ENCODE data around the gene TMEM11.
"Not testable (repeated sequence)": the region's sequence is repeated elsewhere in the genome, so short reads cannot be mapped to it uniquely, and the experiment has no call there.

The TMEM11 gene

GRCh38 chr17:21193031-21193430 is 20.9 kb downstream of the TMEM11 start:
- H3K27ac Mint-ChIP-seq = no peak overlapping the region
- no peaks in the 10 kb centered on the region for H3K27me3 Mint-ChIP-seq
- no peak overlapping the region for H3K4me3 Mint-ChIP-seq
- DNase-seq (ENCODE audit: low spot score in 2 of 2) (no peak), ATAC-seq (ENCODE audit: low read depth) (no peak)
- no peaks in the 10 kb centered on the region for H3K9me3 Mint-ChIP-seq
- no peaks in the 10 kb centered on the region for H3K4me1 Mint-ChIP-seq
- peaks cover 13% of the 10 kb centered on the region for H3K36me3 Mint-ChIP-seq

- peaks cover 12% of the 10 kb centered on the region for H3K36me3 Mint-ChIP-seq
- ATAC-seq (ENCODE audit: low read depth); H3K27ac Mint-ChIP-seq: not testable (repeated sequence)
Observed at GRCh38 chr17:21192414-21192813, 21.5 kb downstream of the TMEM11 start.

GRCh38 chr17:21191698-21192097 is 22.3 kb downstream of the TMEM11 start:
- DNase-seq (ENCODE audit: low spot score in 2 of 2) (no peak), ATAC-seq (ENCODE audit: low read depth) (no peak)
- Mint-ChIP-seq H3K27me3 (no peaks in the 10 kb centered on the region), H3K36me3 (peaks cover 10% of the 10 kb centered on the region), H3K4me3 (no peak overlapping the region), H3K4me1 (no peaks in the 10 kb centered on the region), H3K9me3 (no peaks in the 10 kb centered on the region), H3K27ac (no peak overlapping the region)

More at GRCh38 chr17:21192414-21192813, 21.5 kb downstream of the TMEM11 start:
- H3K4me3 Mint-ChIP-seq; H3K4me1 Mint-ChIP-seq; H3K27me3 Mint-ChIP-seq; H3K9me3 Mint-ChIP-seq; DNase-seq (ENCODE audit: low spot score in 2 of 2): not testable (repeated sequence)

- no peaks in the 10 kb centered on the region for H3K9me3 Mint-ChIP-seq
- no peak overlapping the region for H3K27ac Mint-ChIP-seq
- H3K27me3 Mint-ChIP-seq = no peaks in the 10 kb centered on the region
- no peaks in the 10 kb centered on the region for H3K4me1 Mint-ChIP-seq
- peaks cover 8% of the 10 kb centered on the region for H3K36me3 Mint-ChIP-seq
- ATAC-seq (ENCODE audit: low read depth) (no peak), DNase-seq (ENCODE audit: low spot score in 2 of 2) (no peak)
- no peak overlapping the region for H3K4me3 Mint-ChIP-seq
Observed at GRCh38 chr17:21190078-21190477, 23.9 kb downstream of the TMEM11 start.

GRCh38 chr17:21189361-21189760 is 24.6 kb downstream of the TMEM11 start:
- H3K9me3 Mint-ChIP-seq = no peaks in the 10 kb centered on the region
- no peaks in the 10 kb centered on the region for H3K27me3 Mint-ChIP-seq
- H3K4me1 Mint-ChIP-seq = no peaks in the 10 kb centered on the region
- H3K36me3 Mint-ChIP-seq = peaks cover 14% of the 10 kb centered on the region
- DNase-seq (ENCODE audit: low spot score in 2 of 2) = no peak
- no peak overlapping the region for H3K27ac Mint-ChIP-seq
- no peak for ATAC-seq (ENCODE audit: low read depth)
- no peak overlapping the region for H3K4me3 Mint-ChIP-seq

GRCh38 chr17:21186399-21187187 is 27.4 kb downstream of the TMEM11 start:
- H3K4me3 Mint-ChIP-seq = no peak overlapping the region
- H3K36me3 Mint-ChIP-seq = peaks cover 17% of the 10 kb centered on the region
- ATAC-seq (ENCODE audit: low read depth) = no peak
- no peak overlapping the region for H3K27ac Mint-ChIP-seq
- no peaks in the 10 kb centered on the region for H3K27me3 Mint-ChIP-seq
- no peak for DNase-seq (ENCODE audit: low spot score in 2 of 2)
- no peaks in the 10 kb centered on the region for H3K4me1 Mint-ChIP-seq
- H3K9me3 Mint-ChIP-seq = no peaks in the 10 kb centered on the region

GRCh38 chr17:21185061-21185460 is 28.9 kb downstream of the TMEM11 start:
- DNase-seq (ENCODE audit: low spot score in 2 of 2) (no peak), ATAC-seq (ENCODE audit: low read depth) (no peak)
- Mint-ChIP-seq H3K27ac (no peak overlapping the region), H3K4me3 (no peak overlapping the region), H3K4me1 (no peaks in the 10 kb centered on the region), H3K27me3 (no peaks in the 10 kb centered on the region), H3K36me3 (peaks cover 13% of the 10 kb centered on the region), H3K9me3 (no peaks in the 10 kb centered on the region)

- Mint-ChIP-seq H3K9me3 (no peaks in the 10 kb centered on the region), H3K36me3 (peaks cover 13% of the 10 kb centered on the region), H3K27ac (no peak overlapping the region), H3K4me3 (no peak overlapping the region), H3K4me1 (no peaks in the 10 kb centered on the region), H3K27me3 (no peaks in the 10 kb centered on the region)
- DNase-seq (ENCODE audit: low spot score in 2 of 2) (no peak), ATAC-seq (ENCODE audit: low read depth) (no peak)
Observed at GRCh38 chr17:21184570-21184969, 29.4 kb downstream of the TMEM11 start.

GRCh38 chr17:21183468-21183867 is 30.5 kb downstream of the TMEM11 start:
- Mint-ChIP-seq H3K9me3 (no peaks in the 10 kb centered on the region), H3K27me3 (no peaks in the 10 kb centered on the region), H3K27ac (no peak overlapping the region), H3K36me3 (peaks cover 13% of the 10 kb centered on the region), H3K4me3 (no peak overlapping the region), H3K4me1 (no peaks in the 10 kb centered on the region)
- no peak for DNase-seq (ENCODE audit: low spot score in 2 of 2)
- ATAC-seq (ENCODE audit: low read depth) = no peak

- DNase-seq (ENCODE audit: low spot score in 2 of 2) = no peak
- Mint-ChIP-seq H3K27ac (no peak overlapping the region), H3K36me3 (peaks cover 12% of the 10 kb centered on the region), H3K9me3 (no peaks in the 10 kb centered on the region), H3K4me3 (no peak overlapping the region), H3K27me3 (no peaks in the 10 kb centered on the region), H3K4me1 (no peaks in the 10 kb centered on the region)
- no peak for ATAC-seq (ENCODE audit: low read depth)
Observed at GRCh38 chr17:21177854-21178600, 35.9 kb downstream of the TMEM11 start.

- Mint-ChIP-seq H3K4me3 (no peak overlapping the region), H3K27me3 (no peaks in the 10 kb centered on the region), H3K36me3 (peaks cover 12% of the 10 kb centered on the region), H3K4me1 (no peaks in the 10 kb centered on the region), H3K27ac (no peak overlapping the region), H3K9me3 (no peaks in the 10 kb centered on the region)
- no peak for DNase-seq (ENCODE audit: low spot score in 2 of 2)
- ATAC-seq (ENCODE audit: low read depth) = no peak
Observed at GRCh38 chr17:21177401-21177800, 36.6 kb downstream of the TMEM11 start.

- no peaks in the 10 kb centered on the region for H3K27me3 Mint-ChIP-seq
- DNase-seq (ENCODE audit: low spot score in 2 of 2) = no peak
- H3K9me3 Mint-ChIP-seq = no peaks in the 10 kb centered on the region
- H3K4me1 Mint-ChIP-seq = no peaks in the 10 kb centered on the region
- no peak overlapping the region for H3K27ac Mint-ChIP-seq
- no peak for ATAC-seq (ENCODE audit: low read depth)
- no peak overlapping the region for H3K4me3 Mint-ChIP-seq
- peaks cover 15% of the 10 kb centered on the region for H3K36me3 Mint-ChIP-seq
Observed at GRCh38 chr17:21176773-21177395, 37.1 kb downstream of the TMEM11 start.

- Mint-ChIP-seq H3K36me3 (peaks cover 12% of the 10 kb centered on the region), H3K4me3 (no peak overlapping the region), H3K4me1 (peaks cover 15% of the 10 kb centered on the region), H3K27me3 (no peaks in the 10 kb centered on the region), H3K27ac (no peak overlapping the region), H3K9me3 (no peaks in the 10 kb centered on the region)
- ATAC-seq (ENCODE audit: low read depth) (no peak), DNase-seq (ENCODE audit: low spot score in 2 of 2) (no peak)
Observed at GRCh38 chr17:21174713-21175112, 39.2 kb downstream of the TMEM11 start.

GRCh38 chr17:21174186-21174585 is 39.8 kb downstream of the TMEM11 start:
- Mint-ChIP-seq H3K4me3 (no peak overlapping the region), H3K27me3 (no peaks in the 10 kb centered on the region), H3K9me3 (no peaks in the 10 kb centered on the region), H3K27ac (no peak overlapping the region), H3K36me3 (peaks cover 12% of the 10 kb centered on the region), H3K4me1 (peaks cover 15% of the 10 kb centered on the region)
- ATAC-seq (ENCODE audit: low read depth) (no peak), DNase-seq (ENCODE audit: low spot score in 2 of 2) (no peak)

Measured in memory B cell (primary cell).